Hindlimb muscle (tissue), 1 donor: ENCODE results near the gene SESN1. TPM values are rescaled to one million over a fixed set of nuclear protein-coding genes. Genes with fewer than 3 reads are reported as not detected.
"Not testable (repeated sequence)": the region's sequence is repeated elsewhere in the genome, so short reads cannot be mapped to it uniquely, and the experiment has no call there.

ENCODE experiments used
- DNase-seq: peaks from one replicate; pipeline ENCODE4 v3.0.0-alpha.2; 2013
- polyA plus RNA-seq: library from polyadenylated mRNA; unstranded; fragments of 120-200 nt; gene quantifications from one replicate; pipeline ENCODE4 v1.2.1, GENCODE V29; 2013; ENCODE audit not compliant: insufficient read length

SESN1 gene
- polyA plus RNA-seq, 1 donor = 56.5 TPM

DNA sequence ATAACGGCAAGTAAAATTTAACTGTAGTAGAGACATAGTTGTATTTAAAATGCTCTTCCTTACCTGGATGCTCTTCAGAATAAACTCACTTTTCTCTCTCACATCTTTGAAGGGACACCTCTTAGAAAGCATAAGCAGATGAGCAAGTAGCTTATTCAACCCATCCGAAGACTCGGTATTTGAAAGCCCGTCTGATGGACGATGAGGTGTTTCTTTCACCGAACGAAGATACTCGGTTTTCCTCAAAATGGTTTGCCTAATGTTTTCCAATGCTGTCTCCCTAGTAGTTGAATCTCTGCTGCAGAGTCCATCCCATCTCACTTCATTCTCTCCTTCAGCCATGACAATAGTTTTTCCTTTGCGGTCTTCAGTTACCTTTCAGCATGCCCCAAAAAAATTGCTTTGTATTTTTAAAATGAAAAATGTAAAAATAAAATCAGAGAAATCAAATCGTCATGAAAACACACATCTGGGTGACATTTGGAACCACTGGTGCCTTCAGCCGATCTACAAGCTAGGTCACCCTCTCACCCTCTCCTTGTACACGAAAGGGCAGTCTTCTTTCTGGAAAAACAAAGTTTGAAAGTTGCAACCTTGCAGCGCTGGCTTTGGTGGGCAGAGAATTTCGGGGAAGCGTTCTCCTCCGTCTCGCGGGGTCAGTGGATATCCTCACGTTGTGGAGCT is 772 bp downstream of the SESN1 start:
- DNase-seq = no peak

DNA sequence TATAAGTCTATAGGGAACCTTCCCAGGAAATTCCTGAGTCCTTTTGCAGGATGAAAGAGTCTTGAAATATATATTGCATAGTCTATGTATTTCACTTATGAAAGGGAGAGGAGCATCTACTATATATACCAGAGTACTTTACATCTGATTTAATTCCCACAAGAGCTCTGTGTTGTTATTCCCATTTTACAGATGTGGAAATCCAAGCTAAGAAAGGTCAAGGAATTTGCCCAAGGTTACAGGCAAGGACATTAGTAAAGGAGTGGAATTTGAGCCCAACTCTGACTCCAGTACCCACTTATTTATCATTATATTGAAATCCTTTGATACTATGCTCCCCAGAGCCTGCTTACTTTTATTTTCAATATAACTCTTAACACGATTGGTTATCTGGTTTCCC is 2.6 kb downstream of the SESN1 start:
- no peak for DNase-seq

- no peak for DNase-seq
These were observed 3.2 kb downstream of the SESN1 start for GRCh38 chr6:109091314-109092024.

GRCh38 chr6:109088995-109089394 is 5.7 kb downstream of the SESN1 start:
- no peak for DNase-seq

DNA sequence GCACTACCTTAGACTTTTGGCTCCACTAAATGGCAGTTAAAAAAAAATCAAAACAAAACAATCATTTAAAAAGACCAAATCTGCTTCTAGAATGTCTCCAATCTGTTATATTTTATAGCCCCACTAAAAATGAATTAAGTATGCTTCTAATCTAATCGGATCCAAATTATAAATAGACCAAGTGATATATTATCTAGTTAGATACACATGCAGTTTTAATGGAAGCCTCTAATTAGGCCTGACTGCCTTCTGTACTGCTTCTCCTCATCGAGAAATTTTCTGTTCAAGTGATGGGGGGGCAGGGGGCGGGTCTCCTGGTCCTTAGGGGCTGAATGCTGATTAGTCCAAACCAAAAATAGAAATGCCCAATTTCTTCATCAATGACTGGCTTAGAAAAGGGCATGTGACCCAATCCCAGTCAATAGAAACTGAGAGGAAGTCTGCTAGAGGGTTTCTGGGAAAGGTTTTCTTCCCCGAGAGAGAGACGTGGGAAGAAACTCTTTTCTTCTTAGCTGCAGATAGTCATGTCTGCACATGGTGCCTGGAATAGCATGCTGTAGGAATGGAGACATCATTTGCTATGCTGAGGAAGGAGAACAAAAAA is 6.9 kb downstream of the SESN1 start:
- DNase-seq = no peak

DNA sequence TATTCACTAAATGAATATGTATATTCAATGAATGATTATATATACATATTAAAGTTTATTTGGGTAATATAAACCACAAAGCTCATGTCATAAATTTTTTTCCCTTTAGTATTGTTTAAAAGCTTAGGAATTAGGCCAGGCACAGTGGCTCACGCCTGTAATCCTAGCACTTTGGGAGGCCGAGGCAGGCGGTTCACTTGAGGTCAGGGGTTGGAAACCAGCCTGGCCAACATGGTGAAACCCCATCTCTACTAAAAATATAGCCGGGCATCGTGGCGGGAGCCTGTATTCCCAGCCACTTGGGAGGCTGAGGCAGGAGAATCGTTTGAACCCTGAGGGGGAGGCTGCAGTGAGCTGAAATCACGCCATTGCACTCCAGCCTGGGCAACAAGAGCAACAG is 10.5 kb downstream of the SESN1 start:
- not testable (repeated sequence) for DNase-seq

DNA sequence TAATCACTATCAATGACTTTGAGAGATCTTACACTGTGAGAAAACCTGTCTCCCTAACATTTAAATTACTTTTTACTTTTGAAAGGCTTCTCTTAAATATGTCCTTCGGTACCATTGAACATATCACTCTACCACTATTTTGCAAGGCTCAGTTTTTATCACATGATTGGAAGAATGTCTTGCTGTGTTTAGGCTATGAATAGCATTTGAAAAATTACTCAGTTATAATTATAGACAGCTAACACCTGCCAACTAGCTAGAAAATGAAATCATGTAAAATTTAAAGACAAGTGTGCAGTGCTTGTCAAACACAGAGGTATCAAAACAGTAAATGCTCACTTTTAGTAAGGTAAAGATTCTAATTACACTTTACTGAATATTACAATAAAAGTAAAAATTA is 11.0 kb downstream of the SESN1 start:
- DNase-seq = no peak

GRCh38 chr6:109082188-109082577 is 12.5 kb downstream of the SESN1 start:
- DNase-seq = no peak

- no peak for DNase-seq
These were observed 13.0 kb downstream of the SESN1 start for GRCh38 chr6:109081516-109082187.

GRCh38 chr6:109081026-109081425 is 13.6 kb downstream of the SESN1 start:
- no peak for DNase-seq

DNA sequence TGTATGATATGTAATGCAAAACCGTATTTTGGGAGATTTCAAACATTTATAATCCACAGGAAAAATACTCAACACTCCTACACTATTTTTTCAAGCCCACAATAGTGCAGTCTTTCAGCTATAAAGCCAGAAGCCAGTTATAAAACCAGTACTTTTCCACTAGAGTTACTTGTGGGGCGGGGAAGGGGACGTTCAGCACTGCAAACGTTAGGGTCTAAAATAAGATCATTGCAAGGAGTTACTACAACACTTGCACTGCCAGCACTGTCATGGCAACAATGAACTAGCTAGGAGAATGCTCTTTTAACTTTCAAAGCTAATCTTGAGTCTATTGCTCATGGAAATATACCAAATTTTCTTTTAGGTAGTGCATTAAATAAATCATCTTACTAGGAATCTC is 14.7 kb downstream of the SESN1 start:
- DNase-seq = peak; percentile 82

DNA sequence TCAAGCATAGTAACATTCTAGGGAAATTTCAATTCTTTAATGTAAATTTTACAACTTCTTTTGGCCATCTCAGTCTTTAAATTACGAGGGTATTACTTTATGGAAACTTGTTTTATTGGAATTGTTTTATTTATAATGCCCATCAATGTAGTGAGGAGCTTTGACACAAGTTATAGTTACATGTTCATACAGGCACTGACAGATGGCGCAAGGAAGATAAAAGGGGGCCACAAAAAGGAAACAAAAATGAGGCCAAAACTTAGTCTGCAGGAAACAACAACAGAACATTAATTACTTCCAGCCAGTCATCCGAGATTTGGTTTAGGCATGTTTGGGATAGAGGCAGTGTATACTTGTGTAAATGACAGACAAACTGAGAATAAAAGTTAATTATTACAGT is 18.3 kb downstream of the SESN1 start:
- DNase-seq = no peak

GRCh38 chr6:109075934-109076333 is 18.7 kb downstream of the SESN1 start:
- no peak for DNase-seq

DNA sequence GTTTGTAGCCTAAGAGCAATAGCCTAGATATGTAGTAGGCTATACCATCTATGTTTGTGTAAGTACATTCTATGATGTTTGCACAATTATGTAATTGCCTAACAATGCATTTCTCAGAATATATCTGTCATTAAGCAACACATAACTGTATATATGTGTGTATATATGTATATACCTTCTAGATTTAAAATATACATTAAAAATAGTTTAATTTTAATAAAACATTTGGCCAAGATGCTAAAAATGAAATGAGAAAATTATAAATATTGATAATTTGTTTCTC is 20.6 kb downstream of the SESN1 start:
- DNase-seq = no peak

- peak; percentile 74 for DNase-seq
These were observed 21.1 kb downstream of the SESN1 start for GRCh38 chr6:109073344-109074132.

DNA sequence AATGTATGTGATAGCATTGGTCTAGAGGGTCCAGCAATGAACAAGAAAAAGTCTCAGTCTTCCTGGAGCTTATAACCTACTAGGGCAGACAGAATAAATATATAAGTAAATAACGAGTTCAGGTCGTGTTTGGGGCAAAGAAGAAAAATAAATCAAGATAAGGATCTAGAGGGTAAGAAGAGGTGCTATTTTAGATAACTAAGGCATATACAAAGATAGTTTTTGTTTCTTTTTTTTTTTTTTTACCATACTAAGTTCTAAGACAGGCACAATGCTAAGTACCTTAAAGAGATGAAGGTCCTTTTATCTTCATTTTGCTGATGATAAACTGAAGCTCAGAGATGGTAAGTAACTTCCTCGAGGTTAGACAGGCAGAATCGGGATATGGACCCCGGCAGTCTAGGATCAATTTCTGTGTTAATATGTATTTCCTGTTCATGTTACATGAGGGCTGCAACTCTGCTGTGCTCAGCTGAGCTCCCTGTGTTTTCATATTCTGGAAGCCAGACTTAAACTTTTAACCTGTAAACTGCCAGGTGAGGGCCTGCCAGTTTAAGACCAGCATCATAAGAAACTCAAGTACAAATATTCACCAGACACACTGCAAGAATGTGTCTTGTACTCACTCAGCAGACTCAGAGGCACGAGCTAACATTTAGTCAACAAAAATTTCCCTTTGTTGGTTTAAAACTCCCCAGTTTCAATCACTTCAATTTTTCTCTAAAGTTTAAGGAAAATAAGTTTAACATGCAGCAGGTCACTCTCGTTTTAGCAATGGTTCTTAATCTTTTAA is 23.3 kb downstream of the SESN1 start:
- DNase-seq = no peak

DNA sequence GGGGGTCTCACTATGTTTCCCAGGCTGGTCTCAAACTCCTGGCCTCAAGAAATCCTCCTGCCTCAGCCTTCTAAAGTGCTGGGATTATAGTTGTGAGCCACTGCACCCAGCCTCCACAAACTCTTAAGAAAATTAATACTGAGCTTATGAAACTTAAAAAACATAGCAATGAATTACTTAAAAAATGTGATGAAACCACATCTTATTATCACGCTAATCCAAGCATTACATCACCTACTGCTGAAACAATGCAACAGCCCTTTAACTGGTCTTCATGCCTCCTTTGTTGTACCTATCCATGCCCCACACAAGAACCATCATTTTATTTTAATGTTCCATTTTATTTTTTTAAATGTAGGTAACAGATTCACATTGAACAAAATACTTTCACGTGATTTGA is 24.9 kb downstream of the SESN1 start:
- no peak for DNase-seq

DNA sequence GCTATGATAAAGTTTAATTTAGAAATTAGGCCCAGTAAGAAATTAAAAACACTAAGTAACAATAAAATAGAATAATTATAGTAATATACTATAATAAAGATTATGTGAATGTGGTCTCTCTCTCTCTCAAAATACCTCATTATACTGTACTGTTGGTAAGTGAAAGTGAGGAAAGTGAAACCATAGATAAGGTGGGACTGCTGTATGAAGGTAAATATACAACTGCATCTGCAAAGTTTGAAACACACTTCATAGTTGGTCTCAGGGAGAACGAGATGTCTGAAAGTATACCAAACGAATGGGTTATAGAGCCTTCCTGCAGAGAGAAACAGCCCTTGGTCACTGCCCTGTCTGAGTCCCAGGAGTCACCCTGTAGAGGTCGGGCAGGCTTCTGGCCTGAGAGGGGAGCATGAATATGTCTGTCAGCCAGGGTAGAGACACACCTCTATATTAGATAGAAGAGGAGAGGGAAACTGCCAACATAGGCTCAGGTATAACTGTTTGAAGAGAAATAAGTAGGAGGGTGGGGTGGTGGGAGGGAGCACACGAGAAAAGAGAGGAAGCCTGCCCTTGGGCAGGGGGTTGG is 31.8 kb downstream of the SESN1 start:
- no peak for DNase-seq

- no peak for DNase-seq
These were observed 32.4 kb downstream of the SESN1 start for GRCh38 chr6:109062216-109062615.

DNA sequence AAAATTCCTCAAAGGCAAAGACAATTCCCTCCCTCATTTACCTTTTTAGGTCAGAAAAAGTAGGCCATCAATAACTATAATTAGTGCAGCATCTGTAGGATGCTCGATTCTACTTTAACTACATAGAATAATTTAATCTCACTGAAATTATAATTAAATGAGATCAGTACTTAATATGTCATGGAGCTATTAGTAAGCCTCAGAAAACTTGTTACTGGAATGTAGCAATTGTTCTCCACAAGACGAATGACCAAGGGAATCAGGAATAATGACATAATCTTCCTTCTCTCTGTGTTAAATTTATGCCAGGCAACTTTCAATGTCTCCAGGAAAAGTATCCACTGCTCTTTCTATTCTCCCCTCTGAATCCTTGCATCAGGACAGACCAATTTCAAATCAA is 34.1 kb downstream of the SESN1 start:
- DNase-seq = no peak

GRCh38 chr6:109059571-109060021 is 35.0 kb downstream of the SESN1 start:
- DNase-seq = no peak

DNA sequence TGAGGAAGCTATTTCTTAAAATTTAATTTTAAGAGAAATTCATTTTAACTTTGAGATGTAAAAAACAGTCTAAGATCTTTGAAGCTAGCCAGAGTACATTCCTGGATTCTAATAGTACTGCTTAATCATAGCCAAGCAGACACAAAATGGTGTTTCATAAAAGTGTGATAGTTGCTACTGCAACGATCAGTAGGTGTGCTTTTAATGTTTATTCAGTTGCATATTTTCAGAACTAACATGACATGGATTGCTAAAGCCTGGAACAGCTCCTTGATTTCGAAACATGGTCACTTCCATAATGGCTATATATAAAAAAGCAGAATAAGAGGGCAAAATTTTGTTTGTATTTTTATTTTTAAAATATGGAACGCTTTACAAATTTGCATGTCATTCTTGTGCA is 35.5 kb downstream of the SESN1 start:
- DNase-seq = no peak
